GM19238 (cell line): Measurements from ENCODE around the gene CENPC.
"Not testable (repeated sequence)": the region's sequence is repeated elsewhere in the genome, so short reads cannot be mapped to it uniquely, and the experiment has no call there.

Experiments used
- DNase-seq: peaks from one replicate; pipeline ENCODE4 v3.0.0; 2011; ENCODE audit warnings: low spot score; ENCODE audit not compliant: insufficient read length

Gene CENPC

DNA sequence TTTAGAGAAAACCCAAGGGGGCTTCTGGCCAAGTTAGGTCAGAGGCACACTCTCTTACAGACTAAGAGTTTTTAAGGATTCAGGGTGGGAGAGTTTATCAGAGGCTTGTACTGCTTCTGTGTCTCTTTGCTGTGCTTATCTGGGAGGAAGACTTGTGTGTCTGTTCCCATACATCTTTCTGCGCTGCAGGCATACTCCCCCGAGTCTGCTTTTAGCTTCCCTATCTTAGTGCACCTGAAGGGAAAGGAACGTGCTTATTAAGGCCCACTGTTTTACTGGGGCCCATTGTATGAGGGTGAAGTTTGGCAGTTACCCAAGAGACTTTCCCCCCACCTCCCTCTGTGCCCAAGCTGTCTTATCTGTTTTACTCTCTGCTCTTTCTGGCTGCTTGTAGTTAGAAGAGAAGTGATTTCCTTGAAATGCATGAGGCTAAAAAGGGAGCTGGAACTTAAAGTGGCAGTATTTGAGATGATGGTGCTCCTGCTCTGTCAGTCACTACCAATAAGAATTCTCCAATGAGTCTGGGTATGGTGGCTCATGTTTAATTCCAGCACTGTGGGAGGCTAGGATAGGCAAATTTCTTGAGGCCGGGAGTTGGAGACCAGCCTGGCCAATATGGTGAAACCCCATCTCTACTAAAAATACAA, 7.0 kb upstream of the CENPC start:
- DNase-seq, result not testable (repeated sequence)

DNA sequence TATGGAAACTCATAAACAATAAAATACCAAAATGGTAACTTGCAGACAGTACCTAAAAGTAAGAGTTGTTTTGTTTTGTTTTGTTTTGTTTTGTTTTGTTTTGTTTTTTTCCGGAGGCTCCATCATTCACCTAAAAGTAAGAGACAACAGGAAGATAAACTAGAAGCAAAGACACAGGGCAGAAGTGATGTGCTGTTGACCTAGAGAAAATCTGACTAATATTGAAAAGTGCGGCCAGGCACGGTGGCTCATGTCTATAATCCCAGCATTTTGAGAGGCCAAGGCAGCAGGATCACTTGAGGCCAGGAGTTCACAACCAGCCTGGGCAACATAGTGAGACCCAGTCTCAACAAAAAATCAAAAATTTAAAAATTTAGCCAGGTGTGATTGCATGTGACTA, 5.6 kb upstream of the CENPC start:
- DNase-seq, result no peak

DNA sequence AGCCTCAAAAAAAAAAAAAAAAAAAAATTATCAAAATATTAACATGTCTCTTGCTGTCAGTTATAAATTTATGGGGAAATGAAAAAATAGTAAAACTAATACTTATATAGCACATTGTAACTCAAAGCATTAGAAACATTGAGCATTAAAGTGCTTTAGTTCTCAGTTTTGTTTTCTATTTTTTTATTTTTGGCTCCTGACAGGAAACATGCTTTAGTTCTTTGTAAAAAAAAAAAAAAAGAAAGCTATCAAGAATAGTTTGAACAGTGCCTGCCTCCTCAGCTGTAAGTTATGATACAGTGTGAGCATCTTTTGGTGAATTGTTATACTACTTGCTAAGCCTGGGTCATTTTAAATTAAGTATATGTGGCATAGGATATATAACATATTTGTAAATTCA, 5.1 kb upstream of the CENPC start:
- DNase-seq, result no peak

DNA sequence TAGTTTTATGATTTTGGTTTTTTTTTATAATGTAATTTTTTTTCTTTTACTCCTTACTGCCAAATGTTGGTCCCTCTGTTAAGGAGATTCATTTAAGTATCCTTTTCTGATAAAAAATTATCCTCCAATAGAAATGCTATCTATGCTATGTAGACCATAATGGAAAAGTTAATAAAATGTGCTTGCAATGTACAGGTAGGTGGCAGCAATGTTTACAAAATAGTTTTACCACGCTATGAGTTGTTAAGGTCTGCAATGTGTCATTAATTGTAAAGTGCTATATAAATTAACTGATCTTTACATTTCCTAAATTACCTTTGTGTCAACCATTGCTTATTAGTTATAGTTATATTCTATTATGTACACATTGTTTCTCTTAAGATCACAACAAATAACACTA, 3.8 kb upstream of the CENPC start:
- no peak for DNase-seq

DNA sequence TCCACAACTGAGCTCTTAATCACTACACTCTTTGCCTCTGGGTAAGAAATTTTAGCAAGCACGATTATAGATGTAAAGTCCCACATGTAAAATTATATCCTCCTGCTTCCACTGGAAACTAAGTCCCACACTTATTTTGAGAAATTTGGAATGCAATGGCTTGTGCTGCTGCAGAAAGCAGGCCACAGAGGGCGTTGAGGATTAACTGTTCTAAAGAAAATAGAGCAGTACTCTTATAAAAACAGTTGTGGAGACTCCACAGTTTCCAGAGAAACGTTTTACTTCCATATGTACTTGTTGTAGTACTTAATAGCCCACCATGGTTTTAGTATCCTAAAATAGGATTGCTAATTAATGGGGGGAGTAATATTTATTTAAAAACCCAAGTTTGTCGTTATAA, 1.7 kb upstream of the CENPC start:
- DNase-seq, result no peak

DNA sequence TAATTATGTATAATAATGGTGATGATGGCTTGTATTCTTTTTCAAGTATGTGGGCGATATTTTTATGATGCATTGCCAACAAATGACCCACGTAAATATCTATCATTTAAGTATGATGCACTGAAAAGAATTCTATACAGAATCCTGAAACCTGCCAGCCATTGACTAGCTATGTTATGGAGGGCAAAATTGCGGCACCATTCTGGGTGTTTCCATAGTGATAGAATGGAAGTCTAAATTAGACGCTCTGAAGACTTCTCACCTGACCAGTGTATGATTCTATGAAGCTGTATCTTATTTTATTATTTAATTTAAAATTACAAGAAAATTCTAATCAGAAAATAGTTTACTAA, 677 bp upstream of the CENPC start:
- no peak for DNase-seq

DNA sequence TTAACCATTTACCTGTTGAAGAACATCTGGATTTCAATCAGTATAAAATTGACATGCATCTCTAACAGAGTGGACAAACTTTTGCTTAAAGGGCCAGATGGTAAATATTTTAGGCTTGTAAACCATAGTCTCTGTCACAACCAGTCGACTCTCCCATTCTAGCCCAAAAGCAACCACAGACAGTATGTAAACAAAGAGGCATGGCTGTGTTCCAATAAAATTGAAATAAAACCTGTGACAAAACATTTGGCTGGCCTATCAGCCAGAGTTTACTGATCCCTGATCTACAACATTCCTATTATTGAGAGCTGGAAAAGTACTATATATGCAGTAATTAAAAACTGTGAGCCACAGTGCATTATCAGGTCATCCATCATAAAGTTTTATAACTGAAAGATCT, 3.2 kb downstream of the CENPC start:
- no peak for DNase-seq

DNA sequence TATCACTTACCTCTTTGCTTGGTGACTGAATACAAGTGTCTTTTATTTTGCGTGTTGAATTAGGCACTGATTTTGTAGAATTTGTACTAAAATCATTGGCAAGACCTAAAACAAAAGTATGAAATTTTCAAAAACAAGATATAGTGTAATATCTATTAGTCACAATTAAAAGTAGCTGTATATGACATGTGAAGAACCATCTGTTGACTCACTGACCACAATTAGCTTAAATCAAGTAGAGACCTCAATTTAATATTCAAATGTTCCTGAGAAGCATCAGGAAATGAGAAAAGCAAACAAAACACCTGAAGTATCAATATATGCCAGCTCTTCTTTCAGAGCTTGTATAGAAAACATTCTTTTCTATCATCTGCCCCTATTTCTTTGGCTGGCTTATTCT, 5.5 kb downstream of the CENPC start:
- no peak for DNase-seq

DNA sequence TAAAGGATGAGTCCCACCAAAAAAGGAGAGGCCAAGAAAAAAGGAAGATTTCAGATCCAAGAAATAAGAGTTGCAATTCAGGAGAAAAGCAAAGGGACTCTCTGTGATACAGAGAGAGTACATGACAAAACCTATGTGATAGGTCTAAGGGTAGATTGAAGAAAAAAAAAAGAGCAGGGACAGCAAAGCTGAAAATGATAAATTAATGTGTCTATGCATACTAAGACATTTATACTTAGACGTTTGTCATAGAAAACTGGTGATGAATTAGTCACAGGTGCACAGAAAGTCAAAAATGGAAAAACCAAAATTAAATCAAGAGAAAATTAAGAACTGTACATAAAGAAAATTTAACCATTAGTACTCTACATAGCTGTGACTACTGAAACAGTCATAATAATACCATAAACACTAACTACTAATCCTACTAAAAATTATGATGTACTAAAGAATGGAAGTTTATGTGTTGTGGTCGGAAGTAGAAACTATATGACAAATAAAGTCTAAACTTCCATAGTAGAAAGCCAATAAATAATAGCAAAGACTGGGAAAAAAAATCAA, 9.9 kb downstream of the CENPC start:
- no peak for DNase-seq

DNA sequence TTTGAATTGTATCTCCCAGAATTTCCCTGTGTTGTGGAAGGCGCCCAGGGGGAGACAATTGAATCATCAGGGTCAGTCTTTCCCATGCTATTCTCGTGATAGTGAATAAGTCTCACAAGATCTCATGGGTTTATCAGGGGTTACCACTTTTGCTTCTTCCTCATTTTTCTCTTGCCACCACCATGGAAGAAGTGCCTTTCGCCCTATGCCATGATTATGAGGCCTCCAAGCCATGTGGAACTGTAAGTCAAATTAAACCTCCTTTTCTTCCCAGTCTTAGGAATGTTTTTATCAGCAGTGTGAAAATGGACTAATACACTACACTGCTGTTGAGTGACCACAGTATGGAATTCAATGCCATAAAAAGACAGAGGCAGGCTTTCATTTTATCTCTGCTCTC, 12.2 kb downstream of the CENPC start:
- no peak for DNase-seq

DNA sequence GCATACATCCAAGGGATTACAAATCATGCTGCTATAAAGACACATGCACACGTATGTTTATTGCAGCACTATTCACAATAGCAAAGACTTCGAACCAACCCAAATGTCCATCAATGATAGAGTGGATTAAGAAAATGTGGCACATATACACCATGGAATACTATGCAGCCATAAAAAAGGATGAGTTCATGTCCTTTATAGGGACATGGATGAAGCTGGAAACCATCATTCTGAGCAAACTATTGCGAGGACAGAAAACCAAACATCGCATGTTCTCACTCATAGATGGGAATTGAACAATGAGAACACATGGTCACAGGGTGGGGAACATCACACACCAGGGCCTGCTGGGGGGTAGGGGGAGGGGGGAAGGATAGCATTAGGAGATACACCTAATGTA, 12.9 kb downstream of the CENPC start:
- not testable (repeated sequence) for DNase-seq

DNA sequence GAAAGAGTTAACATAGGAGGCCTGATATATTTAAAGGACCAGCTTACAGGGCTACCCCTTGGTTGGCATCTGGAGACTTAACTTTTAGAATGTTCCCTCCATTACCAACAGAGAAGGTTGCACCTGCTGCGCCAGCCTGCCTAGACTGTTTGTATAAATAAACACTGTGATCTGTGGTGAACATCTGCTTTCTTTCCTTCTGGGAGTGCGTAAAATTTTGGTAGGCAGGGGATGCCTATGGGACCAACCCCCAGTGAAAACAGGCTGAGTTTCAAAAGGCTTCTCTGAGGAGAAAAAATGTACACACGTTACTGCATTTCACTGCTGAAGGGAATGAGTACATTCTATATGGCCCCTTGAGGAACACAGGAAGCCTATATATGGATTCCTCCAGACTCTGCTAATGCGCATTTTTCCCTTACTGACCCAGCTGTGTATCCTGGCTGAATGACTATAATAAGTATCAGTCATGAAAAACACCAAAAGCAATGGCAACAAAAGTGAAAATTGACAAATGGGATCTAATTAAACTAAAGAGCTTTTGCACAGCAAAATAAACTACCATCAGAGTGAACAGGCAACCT, 13.8 kb downstream of the CENPC start:
- DNase-seq, result no peak

DNA sequence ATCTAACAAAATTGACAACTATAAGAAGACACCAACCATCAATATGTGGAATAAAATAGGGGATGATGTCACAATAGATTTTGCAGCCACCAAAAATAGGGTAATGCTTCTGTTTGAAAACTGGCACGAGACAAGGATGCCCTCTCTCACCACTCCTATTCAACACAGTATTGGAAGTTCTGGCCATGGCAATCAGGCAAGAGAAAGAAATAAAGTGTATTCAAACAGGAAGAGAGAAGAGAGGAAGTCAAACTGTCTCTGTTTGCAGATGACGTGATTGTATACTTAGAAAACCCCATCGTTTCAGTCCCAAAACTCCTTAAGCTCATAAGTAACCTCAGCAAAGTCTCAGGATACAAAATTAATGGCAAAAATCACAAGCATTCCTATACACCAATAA, 21.2 kb downstream of the CENPC start:
- not testable (repeated sequence) for DNase-seq

DNA sequence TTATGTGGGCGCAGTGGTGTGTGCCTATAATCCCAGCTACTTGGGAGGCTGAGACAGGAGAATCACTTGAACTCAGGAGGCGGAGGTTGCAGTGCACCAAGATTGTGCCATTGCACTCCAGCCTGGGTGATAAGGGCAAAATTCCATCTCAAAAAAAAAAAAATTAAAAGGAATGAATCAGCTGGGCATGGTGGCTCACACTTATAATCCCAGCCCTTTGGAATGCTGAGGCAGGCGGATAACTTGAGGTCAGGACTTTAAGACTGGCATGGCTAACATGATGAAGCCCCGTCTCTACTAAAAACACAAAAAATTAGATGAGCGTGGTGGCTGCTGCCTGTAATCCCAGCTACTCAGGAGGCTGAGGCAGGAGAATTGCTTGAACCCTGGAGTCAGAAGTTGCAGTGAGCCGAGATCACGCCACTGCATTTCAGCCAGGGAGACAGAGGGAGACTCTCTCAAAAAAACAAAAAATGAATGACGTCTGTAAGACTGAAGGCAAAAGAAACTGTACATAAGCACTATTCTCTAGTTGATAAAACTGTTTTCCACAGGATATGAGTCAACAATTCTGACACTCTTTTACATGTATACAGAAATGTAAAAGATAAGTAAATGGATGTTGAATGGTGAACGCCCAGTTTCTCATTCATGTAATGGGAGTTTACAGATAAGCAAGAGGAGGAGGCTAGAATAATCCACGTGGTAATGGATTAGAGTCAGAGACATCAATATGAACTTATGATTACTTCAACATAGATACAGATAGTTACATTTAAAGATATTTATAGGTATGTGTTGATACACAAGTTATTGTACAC, 22.2 kb downstream of the CENPC start:
- no peak for DNase-seq

DNA sequence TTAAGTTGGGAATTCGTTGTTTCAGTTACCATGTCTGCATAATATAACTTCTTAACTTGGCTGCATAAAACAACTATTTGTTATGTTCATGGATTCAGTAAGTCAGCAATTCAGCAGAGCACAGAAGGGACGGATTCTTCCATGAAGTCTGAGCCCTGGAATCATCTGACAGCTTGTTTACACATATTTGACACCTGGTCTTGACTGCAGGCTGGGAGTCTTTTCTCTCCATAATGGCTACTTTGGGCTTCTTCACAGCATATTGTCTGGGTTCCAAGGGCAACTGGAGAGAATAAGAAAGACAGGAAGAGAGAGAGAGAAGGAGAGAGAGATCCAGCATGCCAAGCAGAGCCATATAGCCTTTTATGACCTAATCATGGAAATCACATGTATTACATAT, 23.1 kb downstream of the CENPC start:
- no peak for DNase-seq

DNA sequence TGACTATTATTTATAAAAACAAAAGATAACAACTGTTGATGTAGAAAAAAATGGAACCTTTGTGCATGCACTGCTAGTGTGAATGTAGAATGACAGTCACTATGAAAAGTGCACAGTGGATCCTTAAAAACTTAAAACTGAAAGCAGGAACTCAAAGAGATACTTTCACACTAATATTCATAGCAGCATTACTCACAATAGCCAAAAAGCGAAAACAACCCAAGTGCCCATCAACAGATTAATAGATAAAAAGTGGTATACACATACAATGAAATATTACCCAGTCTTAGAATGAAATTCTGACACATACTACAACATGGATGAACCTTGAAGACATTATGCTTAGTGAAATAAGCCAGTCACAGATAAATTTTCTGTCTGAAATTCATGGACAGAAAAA, 23.8 kb downstream of the CENPC start:
- no peak for DNase-seq

DNA sequence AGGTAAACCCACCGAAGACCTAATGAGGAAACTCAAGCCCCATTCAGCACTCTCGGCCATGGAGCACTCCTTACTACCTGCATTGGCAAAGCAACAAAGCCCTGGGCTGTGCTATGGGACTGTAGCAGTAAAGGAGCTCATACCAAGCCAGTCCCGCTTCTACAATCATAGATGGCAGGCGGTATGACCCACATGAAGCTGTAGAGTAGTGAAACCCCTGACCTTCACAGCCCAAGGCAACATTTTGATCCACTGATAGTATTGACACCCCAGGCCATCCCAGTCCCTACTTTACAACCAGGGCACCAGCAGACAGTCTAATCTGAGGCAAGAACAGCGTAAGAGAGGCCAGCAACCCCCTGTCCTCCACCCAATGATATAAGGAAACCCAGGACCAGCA, 25.2 kb downstream of the CENPC start:
- DNase-seq, result no peak

DNA sequence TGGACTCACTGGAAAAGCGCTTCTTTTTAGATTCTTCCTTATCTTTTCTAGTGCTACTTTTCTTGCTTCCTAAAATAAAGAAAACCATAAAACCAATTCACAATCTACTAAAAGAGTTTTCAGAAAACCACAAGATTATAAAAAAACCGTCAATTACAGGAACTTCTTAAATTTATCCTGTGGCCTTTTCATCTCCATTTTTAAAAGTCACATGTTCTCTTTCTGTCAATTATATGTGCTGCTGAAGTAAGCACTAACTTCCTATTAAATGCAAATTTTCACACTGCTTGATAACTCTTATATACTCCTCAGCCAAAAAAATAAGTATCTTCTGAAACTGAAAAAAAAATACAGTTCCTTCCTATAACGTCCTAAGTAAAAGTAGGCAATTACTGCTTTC, 32.8 kb downstream of the CENPC start:
- no peak for DNase-seq

DNA sequence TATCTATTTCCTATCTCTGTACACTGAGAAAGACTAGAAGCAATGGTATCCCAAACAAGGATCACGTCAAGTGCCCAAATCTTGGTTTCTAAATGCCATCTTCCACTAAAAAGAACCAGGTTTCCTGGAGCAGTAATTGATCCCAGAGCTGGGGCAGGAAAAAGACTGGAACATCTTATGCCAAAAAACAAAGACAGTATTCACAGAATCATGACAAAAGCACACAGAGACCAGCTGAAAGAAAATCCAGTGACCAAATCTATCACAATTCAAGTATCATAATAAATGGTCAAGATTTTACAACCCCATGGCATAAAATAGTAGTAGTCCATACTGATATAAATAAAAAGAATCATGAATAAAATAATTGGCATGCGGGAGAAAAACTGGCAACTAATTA, 44.9 kb downstream of the CENPC start:
- no peak for DNase-seq

DNA sequence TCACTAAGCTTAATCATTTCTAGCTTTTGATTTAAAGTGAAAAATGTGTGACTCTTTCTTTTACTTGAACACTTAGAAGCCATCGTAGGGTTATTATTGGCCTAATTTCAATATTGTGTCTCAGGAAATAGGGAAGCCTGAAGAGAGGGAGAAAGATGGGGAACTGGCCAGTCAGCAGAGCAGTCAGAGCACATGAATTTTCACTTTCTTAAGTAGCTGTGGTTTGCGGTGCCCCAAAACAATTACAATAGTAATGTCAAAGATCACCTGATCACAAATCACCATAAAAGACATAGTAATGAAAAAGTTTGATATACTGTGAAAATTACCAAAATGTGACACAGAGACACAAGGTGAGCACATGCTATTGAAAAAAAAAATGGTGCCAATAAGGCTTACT, 45.5 kb downstream of the CENPC start:
- no peak for DNase-seq

DNA sequence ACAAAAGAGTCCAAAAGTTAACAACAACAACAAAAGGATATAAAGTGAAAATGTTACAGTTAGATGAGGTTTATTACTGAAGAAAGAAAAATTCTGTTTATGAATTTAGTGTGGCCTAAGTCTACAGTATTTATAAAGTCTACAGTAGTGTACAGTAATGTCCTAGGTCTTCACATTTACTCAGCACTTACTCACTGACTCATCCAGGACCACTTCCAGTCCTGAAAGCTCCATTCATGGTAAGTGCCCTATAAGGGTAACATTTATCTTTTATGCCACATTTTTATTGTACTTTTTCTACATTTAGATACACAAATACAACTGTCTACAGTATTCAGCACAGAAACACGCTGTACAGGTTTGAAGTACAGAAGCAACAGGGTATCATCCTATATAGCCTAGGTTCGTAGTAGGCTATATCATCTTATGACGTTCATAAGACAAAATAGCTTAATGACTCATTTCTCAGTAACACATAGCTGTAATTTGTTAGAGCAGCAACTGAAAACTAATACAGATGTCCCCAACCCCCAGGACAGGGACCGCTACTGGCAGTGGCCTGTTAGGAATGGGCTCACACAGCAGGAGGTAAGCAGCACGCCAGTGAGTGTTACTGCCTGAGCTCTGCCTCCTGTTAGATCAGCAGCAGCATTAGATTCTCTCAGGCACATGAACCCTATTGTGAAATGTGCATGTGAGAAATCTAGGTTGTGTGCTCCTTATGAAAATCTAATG, 61.3 kb downstream of the CENPC start:
- no peak for DNase-seq

DNA sequence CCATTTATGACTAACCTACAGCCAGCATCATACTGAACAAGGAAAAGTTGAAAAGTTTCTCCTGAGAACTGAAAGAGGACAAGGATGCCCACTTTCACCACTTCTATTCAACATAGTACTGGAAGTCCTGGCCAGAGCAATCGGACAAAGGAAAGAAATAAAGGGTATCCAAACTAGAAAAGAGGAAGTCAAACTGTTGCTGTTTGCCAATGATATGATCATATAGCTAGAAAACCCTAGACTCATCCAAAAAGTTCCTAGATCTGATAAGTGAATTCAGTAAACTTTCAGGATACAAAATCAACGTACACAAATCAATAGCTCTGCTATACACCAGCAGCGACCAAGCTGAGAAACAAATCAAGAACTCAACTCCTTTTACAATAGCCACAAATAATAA, 64.5 kb downstream of the CENPC start:
- no peak for DNase-seq
